HCT116 (cell line): Measurements from ENCODE around the gene CBX4.

ENCODE experiments used
- EZH2 ChIP-seq: fragments of 200-600 bp; sonication (generic); IDR thresholded peaks from 2 replicates; pipeline ENCODE4 v1.6.1; 2017; ENCODE audit warnings: antibody characterized with exemption, mixed run types
- POLR2A ChIP-seq: IDR thresholded peaks from 2 replicates; pipeline ENCODE4 v1.7.0; 2011; ENCODE audit warnings: borderline replicate concordance; ENCODE audit not compliant: insufficient read depth, insufficient read length; ENCODE audit errors: extremely low read depth
- POLR2AphosphoS5 ChIP-seq: IDR thresholded peaks from 2 replicates; pipeline ENCODE4 v1.6.1; 2011; ENCODE audit warnings: mild to moderate bottlenecking, low read depth, low read length, moderate library complexity
- TF ChIP-seq, protein P1 (sequence below), 3 experiments: fragments of 200-600 bp in 1 of 3; sonication (generic) in 1 of 3; IDR thresholded peaks in 2 of 3; conservative IDR thresholded peaks in 1 of 3; 2 replicates each; pipeline ENCODE4 v1.5.1; 2012 to 2017; ENCODE audit warnings: low read depth in 2 of 3, low read length in 2 of 3, antibody characterized with exemption in 1 of 3, borderline replicate concordance in 1 of 3, control low read depth in 1 of 3, mild to moderate bottlenecking in 1 of 3, mixed read lengths in 1 of 3, mixed run types in 1 of 3, moderate library complexity in 1 of 3; ENCODE audit not compliant: insufficient read depth in 1 of 3
- TF ChIP-seq, protein P2 (sequence below): IDR thresholded peaks from 2 replicates; pipeline ENCODE4 v1.6.1; 2012

DNA sequence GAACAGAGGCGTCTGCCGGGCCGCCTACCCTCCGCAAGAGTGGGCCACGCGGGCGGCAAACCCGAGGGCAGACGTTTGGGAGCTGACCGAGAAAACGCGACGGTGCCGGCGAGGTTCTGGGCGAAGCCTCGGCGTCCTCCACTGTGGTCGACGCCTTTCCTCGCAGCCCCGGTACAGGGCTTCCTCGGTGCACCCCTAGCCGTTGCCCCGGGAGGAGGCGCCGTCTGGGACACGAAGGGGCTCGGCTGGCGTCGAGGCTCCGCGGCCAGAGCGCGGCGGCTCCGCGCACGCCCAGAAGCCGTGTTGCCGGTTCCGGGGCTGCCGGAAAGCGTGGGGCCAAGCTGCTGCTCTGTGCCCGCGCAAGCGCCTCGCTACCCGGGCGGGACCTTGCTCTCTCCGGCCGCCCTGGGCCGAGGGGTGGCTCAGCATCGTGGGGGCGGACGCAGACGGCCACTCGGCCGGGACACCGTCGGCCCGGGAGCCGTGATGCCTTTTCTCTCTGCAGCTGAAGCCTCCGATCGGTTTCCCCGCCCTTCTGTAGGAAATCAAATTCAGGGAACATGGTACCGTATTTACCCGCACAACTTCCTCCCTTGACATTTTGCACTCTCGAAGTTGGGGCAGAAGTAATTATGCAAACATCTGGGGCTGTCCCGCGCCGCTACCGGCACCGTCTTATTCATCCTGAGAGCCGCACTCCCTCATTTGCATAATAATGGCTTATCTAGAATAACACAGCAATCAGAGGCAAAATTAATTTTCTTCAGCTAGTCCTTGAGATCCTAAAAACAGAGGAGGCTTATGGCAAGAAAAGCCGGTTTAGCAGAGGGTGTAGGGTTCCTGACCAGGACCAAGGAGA lies 35.0 kb downstream of the CBX4 start:
- TF ChIP-seq POLR2AphosphoS5 = no peak
- TF ChIP-seq, protein P1, sequence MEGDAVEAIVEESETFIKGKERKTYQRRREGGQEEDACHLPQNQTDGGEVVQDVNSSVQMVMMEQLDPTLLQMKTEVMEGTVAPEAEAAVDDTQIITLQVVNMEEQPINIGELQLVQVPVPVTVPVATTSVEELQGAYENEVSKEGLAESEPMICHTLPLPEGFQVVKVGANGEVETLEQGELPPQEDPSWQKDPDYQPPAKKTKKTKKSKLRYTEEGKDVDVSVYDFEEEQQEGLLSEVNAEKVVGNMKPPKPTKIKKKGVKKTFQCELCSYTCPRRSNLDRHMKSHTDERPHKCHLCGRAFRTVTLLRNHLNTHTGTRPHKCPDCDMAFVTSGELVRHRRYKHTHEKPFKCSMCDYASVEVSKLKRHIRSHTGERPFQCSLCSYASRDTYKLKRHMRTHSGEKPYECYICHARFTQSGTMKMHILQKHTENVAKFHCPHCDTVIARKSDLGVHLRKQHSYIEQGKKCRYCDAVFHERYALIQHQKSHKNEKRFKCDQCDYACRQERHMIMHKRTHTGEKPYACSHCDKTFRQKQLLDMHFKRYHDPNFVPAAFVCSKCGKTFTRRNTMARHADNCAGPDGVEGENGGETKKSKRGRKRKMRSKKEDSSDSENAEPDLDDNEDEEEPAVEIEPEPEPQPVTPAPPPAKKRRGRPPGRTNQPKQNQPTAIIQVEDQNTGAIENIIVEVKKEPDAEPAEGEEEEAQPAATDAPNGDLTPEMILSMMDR (IDR thresholded peaks at IDR 0.05 in 2 of 3, conservative IDR thresholded peaks at IDR 0.05 in 1 of 3; ENCODE audit: borderline replicate concordance in 1 of 3, insufficient read depth in 1 of 3, low read depth in 2 of 3, low read length in 2 of 3) = no peak
- TF ChIP-seq EZH2 = no peak
- TF ChIP-seq, protein P2, sequence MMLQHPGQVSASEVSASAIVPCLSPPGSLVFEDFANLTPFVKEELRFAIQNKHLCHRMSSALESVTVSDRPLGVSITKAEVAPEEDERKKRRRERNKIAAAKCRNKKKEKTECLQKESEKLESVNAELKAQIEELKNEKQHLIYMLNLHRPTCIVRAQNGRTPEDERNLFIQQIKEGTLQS = no peak
- TF ChIP-seq POLR2A = no peak
